Stimulated activated CD8-positive, alpha-beta memory T cell treated with anti-CD3 and anti-CD28 coated beads, Interleukin-7, amount 100 ng/mL, for 1 hour (primary cell): Measurements from ENCODE around the gene AEBP2.

Experiments used
- DNase-seq, 2 donors: peaks; one replicate each; pipeline ENCODE4 v3.0.0-alpha.2; 2020; ENCODE audit warnings: low read depth in 2 of 2

Gene AEBP2

GRCh38 chr12:19553175-19553574 lies 113.9 kb downstream of the AEBP2 start:
- DNase-seq, result no peak

- DNase-seq, result no peak
These were observed 122.2 kb downstream of the AEBP2 start for GRCh38 chr12:19561411-19561961.
